ENCODE measurements around the gene RIPOR2. TPM values are rescaled to one million over a fixed set of nuclear protein-coding genes. Genes with fewer than 3 reads are reported as not detected.

Gene RIPOR2
- total and polyA plus RNA-seq, 10 of the 15 experiments (the other 5 are each of a cell fraction or from before 2014, with no cell fraction given) = 22.2 to 48.2 (median 34.7) TPM

DNA sequence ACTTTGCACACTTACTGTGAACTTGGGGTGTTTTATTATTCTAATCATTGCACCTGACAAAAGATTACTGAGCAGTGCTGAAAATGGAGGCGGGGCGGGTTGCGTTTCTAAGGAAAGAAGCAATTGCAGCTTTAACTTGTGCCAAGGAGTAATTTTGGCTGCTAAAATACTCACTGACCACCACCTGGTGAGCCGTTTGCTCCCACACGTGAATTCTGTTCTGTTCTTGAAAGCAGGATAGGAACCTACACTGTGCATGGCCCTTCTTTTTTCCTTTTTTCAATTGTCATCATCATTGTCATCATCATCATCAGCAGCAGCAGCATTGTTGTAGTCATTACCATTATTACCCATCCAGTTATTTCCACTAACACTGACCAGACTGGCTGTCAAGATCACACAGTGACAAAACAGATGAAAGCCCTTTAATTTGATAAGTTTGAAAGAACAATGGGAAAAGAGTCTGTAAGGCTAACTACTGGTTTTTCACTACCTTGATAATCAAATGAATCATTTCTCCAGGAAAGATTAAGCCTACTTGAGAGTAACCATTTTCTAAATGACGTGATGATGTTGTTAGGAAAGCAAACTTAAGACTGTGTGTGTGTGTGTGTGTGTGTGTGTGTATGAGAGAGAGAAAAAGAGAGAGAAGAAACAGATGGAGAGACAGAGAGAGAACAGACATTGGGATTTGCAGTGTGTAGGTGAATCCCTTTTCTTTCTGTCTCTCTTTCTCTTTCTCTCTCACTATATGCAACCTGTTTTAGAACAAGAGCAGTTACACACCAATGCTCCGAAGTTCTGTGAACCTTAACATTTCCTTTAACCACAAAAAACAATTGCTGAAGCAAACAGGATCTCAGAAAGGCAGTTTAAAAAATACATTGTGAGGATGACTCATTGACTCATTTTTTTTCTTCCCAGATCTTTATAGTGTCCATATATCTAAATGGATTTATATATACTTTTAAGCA, 3.8 kb downstream of the RIPOR2 start (continued):
- TF ChIP-seq KDM1A (IDR thresholded peaks at IDR 0.05; ENCODE audit: borderline replicate concordance) (no peak), MEF2B (IDR thresholded peaks at IDR 0.05; ENCODE audit: partially characterized antibody, poor library complexity, severe bottlenecking) (no peak), YBX1 (IDR thresholded peaks at IDR 0.05) (no peak), HCFC1 (IDR thresholded peaks at IDR 0.05; ENCODE audit: low read length) (no peak), CHD1 (IDR thresholded peaks at IDR 0.05; ENCODE audit: low read depth, low read length) (no peak), BMI1 (IDR thresholded peaks at IDR 0.05; ENCODE audit: borderline replicate concordance) (no peak; the same call in 1 of the 2 replicates), FOS (IDR thresholded peaks at IDR 0.05; ENCODE audit: borderline replicate concordance, extremely low read depth, insufficient read length) (no peak), TCF7 (IDR thresholded peaks at IDR 0.05; ENCODE audit: borderline replicate concordance) (no peak; the same call in 1 of the 2 replicates), SMAD5 (IDR thresholded peaks at IDR 0.05; ENCODE audit: low read depth) (no peak), NFIC (IDR thresholded peaks at IDR 0.05; ENCODE audit: low read depth, low read length) (peak; percentile 83; the same call in 1 of the 2 replicates), MEF2A (IDR thresholded peaks at IDR 0.05; ENCODE audit: insufficient read depth, low read depth, low read length) (peak; percentile 81), NFYB (IDR thresholded peaks at IDR 0.05; ENCODE audit: insufficient read depth, low read depth, low read length) (no peak), HDAC2 (IDR thresholded peaks at IDR 0.05) (no peak), YY1 (IDR thresholded peaks at IDR 0.05; ENCODE audit: low read depth, low read length) (no peak), USF2 (IDR thresholded peaks at IDR 0.05; ENCODE audit: borderline replicate concordance, low read depth, low read length) (no peak), SUPT20H (IDR thresholded peaks at IDR 0.05; ENCODE audit: borderline replicate concordance, control insufficient read depth, low read depth, low read length) (no peak), MTA3 (IDR thresholded peaks at IDR 0.05; ENCODE audit: borderline replicate concordance, low read length) (peak; percentile 59), POLR2AphosphoS5 (IDR thresholded peaks at IDR 0.05; ENCODE audit: low read length) (no peak), RUNX3 (IDR thresholded peaks at IDR 0.05; ENCODE audit: low read length) (peak; percentile 96)
- TF ChIP-seq, protein P1, sequence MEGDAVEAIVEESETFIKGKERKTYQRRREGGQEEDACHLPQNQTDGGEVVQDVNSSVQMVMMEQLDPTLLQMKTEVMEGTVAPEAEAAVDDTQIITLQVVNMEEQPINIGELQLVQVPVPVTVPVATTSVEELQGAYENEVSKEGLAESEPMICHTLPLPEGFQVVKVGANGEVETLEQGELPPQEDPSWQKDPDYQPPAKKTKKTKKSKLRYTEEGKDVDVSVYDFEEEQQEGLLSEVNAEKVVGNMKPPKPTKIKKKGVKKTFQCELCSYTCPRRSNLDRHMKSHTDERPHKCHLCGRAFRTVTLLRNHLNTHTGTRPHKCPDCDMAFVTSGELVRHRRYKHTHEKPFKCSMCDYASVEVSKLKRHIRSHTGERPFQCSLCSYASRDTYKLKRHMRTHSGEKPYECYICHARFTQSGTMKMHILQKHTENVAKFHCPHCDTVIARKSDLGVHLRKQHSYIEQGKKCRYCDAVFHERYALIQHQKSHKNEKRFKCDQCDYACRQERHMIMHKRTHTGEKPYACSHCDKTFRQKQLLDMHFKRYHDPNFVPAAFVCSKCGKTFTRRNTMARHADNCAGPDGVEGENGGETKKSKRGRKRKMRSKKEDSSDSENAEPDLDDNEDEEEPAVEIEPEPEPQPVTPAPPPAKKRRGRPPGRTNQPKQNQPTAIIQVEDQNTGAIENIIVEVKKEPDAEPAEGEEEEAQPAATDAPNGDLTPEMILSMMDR (IDR thresholded peaks at IDR 0.05 in 2 of 3, conservative IDR thresholded peaks at IDR 0.05 in 1 of 3; ENCODE audit: control insufficient read depth in 2 of 3, extremely low read depth in 1 of 3, insufficient read depth in 1 of 3, low read depth in 3 of 3, low read length in 3 of 3) = no peak
- TF ChIP-seq, protein P2, sequence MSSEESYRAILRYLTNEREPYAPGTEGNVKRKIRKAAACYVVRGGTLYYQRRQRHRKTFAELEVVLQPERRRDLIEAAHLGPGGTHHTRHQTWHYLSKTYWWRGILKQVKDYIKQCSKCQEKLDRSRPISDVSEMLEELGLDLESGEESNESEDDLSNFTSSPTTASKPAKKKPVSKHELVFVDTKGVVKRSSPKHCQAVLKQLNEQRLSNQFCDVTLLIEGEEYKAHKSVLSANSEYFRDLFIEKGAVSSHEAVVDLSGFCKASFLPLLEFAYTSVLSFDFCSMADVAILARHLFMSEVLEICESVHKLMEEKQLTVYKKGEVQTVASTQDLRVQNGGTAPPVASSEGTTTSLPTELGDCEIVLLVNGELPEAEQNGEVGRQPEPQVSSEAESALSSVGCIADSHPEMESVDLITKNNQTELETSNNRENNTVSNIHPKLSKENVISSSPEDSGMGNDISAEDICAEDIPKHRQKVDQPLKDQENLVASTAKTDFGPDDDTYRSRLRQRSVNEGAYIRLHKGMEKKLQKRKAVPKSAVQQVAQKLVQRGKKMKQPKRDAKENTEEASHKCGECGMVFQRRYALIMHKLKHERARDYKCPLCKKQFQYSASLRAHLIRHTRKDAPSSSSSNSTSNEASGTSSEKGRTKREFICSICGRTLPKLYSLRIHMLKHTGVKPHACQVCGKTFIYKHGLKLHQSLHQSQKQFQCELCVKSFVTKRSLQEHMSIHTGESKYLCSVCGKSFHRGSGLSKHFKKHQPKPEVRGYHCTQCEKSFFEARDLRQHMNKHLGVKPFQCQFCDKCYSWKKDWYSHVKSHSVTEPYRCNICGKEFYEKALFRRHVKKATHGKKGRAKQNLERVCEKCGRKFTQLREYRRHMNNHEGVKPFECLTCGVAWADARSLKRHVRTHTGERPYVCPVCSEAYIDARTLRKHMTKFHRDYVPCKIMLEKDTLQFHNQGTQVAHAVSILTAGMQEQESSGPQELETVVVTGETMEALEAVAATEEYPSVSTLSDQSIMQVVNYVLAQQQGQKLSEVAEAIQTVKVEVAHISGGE (CRISPR knock-in tag; IDR thresholded peaks at IDR 0.05) = no peak
